Hepatocyte (in vitro differentiated cells): ENCODE measurements around the gene FES.

Experiments used
- EZH2 ChIP-seq: fragments of 200-600 bp; sonication (generic); IDR thresholded peaks from 2 replicates; pipeline ENCODE4 v1.6.1; 2016; ENCODE audit warnings: antibody characterized with exemption, mild to moderate bottlenecking, borderline replicate concordance
- EZH2phosphoT487 ChIP-seq: fragments of 200-600 bp; sonication (generic); IDR thresholded peaks from one replicate; pipeline ENCODE4 v1.6.1; 2018; ENCODE audit warnings: antibody characterized with exemption, mild to moderate bottlenecking, low read depth, moderate library complexity; ENCODE audit not compliant: unreplicated experiment, severe bottlenecking
- TF ChIP-seq, protein P1 (sequence below): fragments of 200-600 bp; sonication (generic); IDR thresholded peaks from 2 replicates; pipeline ENCODE4 v1.5.1; 2016; ENCODE audit warnings: antibody characterized with exemption, mild to moderate bottlenecking; ENCODE audit not compliant: poor library complexity

GRCh38 chr15:90945091-90945490, 60.8 kb downstream of the FES start:
- TF ChIP-seq, protein P1, sequence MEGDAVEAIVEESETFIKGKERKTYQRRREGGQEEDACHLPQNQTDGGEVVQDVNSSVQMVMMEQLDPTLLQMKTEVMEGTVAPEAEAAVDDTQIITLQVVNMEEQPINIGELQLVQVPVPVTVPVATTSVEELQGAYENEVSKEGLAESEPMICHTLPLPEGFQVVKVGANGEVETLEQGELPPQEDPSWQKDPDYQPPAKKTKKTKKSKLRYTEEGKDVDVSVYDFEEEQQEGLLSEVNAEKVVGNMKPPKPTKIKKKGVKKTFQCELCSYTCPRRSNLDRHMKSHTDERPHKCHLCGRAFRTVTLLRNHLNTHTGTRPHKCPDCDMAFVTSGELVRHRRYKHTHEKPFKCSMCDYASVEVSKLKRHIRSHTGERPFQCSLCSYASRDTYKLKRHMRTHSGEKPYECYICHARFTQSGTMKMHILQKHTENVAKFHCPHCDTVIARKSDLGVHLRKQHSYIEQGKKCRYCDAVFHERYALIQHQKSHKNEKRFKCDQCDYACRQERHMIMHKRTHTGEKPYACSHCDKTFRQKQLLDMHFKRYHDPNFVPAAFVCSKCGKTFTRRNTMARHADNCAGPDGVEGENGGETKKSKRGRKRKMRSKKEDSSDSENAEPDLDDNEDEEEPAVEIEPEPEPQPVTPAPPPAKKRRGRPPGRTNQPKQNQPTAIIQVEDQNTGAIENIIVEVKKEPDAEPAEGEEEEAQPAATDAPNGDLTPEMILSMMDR, result no peak
- TF ChIP-seq EZH2 (no peak), EZH2phosphoT487 (no peak)
